ENCODE results near the gene LAD1. TPM values are rescaled to one million over a fixed set of nuclear protein-coding genes. Genes with fewer than 3 reads are reported as not detected.

The LAD1 gene
- total and polyA plus RNA-seq, 7 experiments from 2014 or later: 0.89 TPM; not detected in 6

DNA sequence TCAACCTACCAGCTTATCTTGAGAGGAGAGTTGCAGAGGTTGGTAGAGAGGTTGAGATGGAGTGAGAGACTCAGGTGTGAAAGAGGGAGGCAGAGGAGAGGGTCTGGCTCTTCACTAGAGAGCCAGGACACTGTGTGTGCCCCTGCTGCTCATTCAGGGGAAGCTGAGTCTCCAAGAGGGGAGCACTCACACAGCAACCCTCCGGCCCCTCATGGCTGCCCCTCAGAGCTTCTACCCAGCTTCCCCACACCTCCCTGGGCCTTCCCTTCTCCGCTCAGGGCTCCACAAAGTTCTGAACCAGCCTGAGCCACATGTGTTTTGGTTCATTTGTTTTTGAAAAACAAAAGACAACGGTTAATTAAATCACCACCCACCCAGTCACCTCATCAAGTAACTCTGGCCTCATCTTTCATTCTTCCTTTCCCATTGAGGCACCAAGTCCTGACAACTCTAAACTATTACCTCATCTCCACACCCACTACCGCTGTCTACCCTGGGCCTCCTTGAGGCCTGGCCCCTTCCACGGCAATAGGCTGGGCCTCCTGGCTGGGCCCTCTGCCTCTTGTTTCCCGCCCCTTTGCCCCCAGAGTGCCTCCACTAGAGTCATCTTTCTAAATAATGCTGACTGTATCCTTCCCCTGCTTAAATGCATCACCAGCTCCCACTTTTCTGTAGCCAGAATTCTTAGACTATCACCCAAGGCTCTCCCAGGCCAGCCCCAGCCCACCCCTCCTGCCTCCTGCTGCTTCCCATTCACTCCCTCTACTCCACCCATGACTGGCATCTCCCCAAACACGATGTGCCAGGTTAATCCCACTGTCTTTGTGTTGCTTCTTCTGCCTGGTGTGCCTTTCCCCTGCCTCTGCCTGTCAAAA, 54.7 kb downstream of the LAD1 start:
- no peak overlapping the region for H3K27ac Mint-ChIP-seq

DNA sequence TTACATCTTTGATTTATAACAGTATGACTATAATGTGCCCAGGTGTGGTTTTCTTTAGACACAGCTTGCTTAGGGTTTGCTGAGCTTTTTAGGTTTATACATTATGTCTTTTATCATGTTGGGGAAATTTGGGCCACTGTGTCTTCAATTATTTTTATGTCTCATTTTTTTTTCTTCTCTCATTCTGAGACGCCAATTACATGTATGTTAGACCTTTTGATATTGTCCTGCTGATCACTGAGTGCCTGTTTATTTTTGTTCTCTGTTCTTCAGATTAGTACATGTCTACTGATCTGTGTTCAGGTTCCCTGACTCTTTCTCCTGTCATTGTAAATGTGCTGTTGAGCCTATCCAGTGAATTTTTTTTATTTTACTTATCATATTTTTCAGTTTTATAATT, 57.7 kb downstream of the LAD1 start:
- Mint-ChIP-seq H3K36me3 (no peaks in the 10 kb centered on the region), H3K9me3 (peaks cover 0 to 4% (median 0%) of the 10 kb centered on the region in 11 donors), H3K27ac (no peak overlapping the region), H3K4me1 (no peaks in the 10 kb centered on the region), H3K4me3 (no peak overlapping the region), H3K27me3 (peaks cover 9 to 24% (median 14%) of the 10 kb centered on the region in 5 donors)
- Histone ChIP-seq H3K36me3 (ENCODE audit: control insufficient read depth in 2 of 3, insufficient read depth in 3 of 3, low read length in 3 of 3) (no peaks in the 10 kb centered on the region), H3K4me1 (ENCODE audit: control insufficient read depth in 2 of 2, insufficient read depth in 2 of 2, low read length in 2 of 2) (no peaks in the 10 kb centered on the region), H3K4me3 (ENCODE audit: low read length) (no peak overlapping the region), H3K27me3 (ENCODE audit: control insufficient read depth in 2 of 2, insufficient read depth in 2 of 2, low read length in 2 of 2) (no peaks in the 10 kb centered on the region), H3K27ac (ENCODE audit: low read depth, low read length) (no peak overlapping the region), H3K9me3 (ENCODE audit: control insufficient read depth in 2 of 3, low read length in 3 of 3) (no peaks in the 10 kb centered on the region)
- ATAC-seq: no peak
- no peak for DNase-seq
- CTCF ChIA-PET: no interaction called here
- POLR2A ChIA-PET: no interaction called here
- intact Hi-C loops (cut with micrococcal nuclease): no loop called here

More for the DNA sequence above, 54.7 kb downstream of the LAD1 start:
- Mint-ChIP-seq H3K36me3 (no peaks in the 10 kb centered on the region), H3K4me1 (no peaks in the 10 kb centered on the region), H3K4me3 (no peak overlapping the region), H3K9me3 (peaks cover 0 to 4% (median 0%) of the 10 kb centered on the region in 11 donors), H3K27me3 (peaks cover 9 to 40% (median 19%) of the 10 kb centered on the region in 5 donors)
- POLR2A ChIA-PET: no interaction called here
- intact Hi-C loops (cut with micrococcal nuclease): no loop called here
- no peaks in the 10 kb centered on the region for H3K36me3 ChIP-seq (ENCODE audit: control insufficient read depth in 2 of 3, insufficient read depth in 3 of 3, low read length in 3 of 3)
- CTCF ChIA-PET: no interaction called here
- no peaks in the 10 kb centered on the region for H3K27me3 ChIP-seq (ENCODE audit: control insufficient read depth in 2 of 2, insufficient read depth in 2 of 2, low read length in 2 of 2)
- no peaks in the 10 kb centered on the region for H3K9me3 ChIP-seq (ENCODE audit: control insufficient read depth in 2 of 3, low read length in 3 of 3)
- DNase-seq (no peak), ATAC-seq (no peak)
- H3K27ac ChIP-seq (ENCODE audit: low read depth, low read length): no peak overlapping the region
- H3K4me1 ChIP-seq (ENCODE audit: control insufficient read depth in 2 of 2, insufficient read depth in 2 of 2, low read length in 2 of 2): no peaks in the 10 kb centered on the region
- H3K4me3 ChIP-seq (ENCODE audit: low read length): no peak overlapping the region

DNA sequence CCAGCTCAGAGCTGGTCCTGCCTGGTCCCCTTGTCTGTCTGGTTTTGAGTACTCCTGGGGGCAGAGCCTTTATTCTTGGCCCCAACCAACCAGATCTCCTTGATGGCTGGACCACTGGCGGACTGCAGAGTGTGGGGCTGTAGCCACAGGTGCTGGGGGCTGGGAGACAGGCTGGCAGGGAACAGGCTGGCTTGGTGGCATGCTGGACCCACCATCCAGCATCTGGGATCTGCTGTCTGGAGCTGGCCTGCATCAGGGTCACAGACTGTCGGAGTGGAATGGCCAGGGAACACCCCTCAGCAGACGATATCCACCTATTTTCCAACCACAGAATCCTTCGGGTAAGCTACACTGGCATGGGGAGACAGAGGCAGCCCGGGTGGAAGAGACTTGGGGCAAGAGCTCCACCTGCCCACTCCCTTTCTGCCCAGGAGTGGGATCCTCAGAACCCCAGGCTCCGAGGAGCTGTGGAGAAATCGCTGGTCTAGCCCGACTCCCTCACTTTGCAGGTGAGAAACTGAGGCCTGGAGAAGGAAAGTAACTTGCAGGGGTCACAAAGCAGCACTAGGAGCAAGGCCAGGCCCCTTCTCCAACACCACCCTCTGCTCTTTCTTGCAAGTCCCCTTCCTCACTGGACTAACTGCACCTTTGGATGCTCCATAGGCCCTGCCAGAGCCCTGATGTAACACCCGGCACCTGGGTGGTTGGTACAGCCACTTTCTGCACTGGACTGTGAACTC, 62.2 kb downstream of the LAD1 start:
- Mint-ChIP-seq H3K4me1 (no peaks in the 10 kb centered on the region), H3K36me3 (no peaks in the 10 kb centered on the region), H3K4me3 (no peak overlapping the region), H3K27me3 (peaks cover 0 to 14% (median 8%) of the 10 kb centered on the region in 5 donors), H3K27ac (no peak overlapping the region), H3K9me3 (peaks cover 0 to 4% (median 0%) of the 10 kb centered on the region in 11 donors)
- DNase-seq (no peak), ATAC-seq (no peak)
- H3K9me3 ChIP-seq (ENCODE audit: control insufficient read depth in 2 of 3, low read length in 3 of 3): no peaks in the 10 kb centered on the region
- no peak overlapping the region for H3K4me3 ChIP-seq (ENCODE audit: low read length)
- no peaks in the 10 kb centered on the region for H3K27me3 ChIP-seq (ENCODE audit: control insufficient read depth in 2 of 2, insufficient read depth in 2 of 2, low read length in 2 of 2)
- no peaks in the 10 kb centered on the region for H3K4me1 ChIP-seq (ENCODE audit: control insufficient read depth in 2 of 2, insufficient read depth in 2 of 2, low read length in 2 of 2)
- H3K36me3 ChIP-seq (ENCODE audit: control insufficient read depth in 2 of 3, insufficient read depth in 3 of 3, low read length in 3 of 3): no peaks in the 10 kb centered on the region
- ChIA-PET POLR2A (no interaction called here), CTCF (no interaction called here)
- intact Hi-C loops (cut with micrococcal nuclease): no loop called here
- no peak overlapping the region for H3K27ac ChIP-seq (ENCODE audit: low read depth, low read length)

DNA sequence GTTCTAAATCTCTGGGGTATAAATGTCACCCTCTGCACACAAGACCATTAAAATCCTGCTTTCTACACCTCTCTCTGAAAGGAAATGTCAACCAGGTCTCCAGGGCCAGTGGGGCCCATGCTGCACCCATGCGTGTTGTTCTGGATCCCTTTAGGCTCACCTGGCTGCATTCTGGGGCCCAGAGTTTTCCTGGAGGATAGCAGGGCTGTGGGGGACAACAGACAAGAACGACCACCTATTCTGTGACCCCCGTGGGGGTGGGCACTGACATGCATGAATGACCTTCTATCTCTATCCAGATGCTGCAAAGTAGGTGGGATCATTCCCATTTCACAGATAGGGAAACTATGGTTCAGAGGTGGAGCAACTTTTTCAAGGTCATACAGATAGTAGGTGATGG, 63.2 kb downstream of the LAD1 start:
- Mint-ChIP-seq H3K4me3 (no peak overlapping the region), H3K27ac (no peak overlapping the region), H3K36me3 (no peaks in the 10 kb centered on the region), H3K9me3 (peaks cover 0 to 4% (median 0%) of the 10 kb centered on the region in 11 donors), H3K27me3 (peaks cover 0 to 8% (median 3%) of the 10 kb centered on the region in 5 donors), H3K4me1 (no peaks in the 10 kb centered on the region)
- intact Hi-C loops (cut with micrococcal nuclease): no loop called here
- Histone ChIP-seq H3K4me3 (ENCODE audit: low read length) (no peak overlapping the region), H3K27ac (ENCODE audit: low read depth, low read length) (no peak overlapping the region), H3K27me3 (ENCODE audit: control insufficient read depth in 2 of 2, insufficient read depth in 2 of 2, low read length in 2 of 2) (no peaks in the 10 kb centered on the region), H3K36me3 (ENCODE audit: control insufficient read depth in 2 of 3, insufficient read depth in 3 of 3, low read length in 3 of 3) (no peaks in the 10 kb centered on the region), H3K4me1 (ENCODE audit: control insufficient read depth in 2 of 2, insufficient read depth in 2 of 2, low read length in 2 of 2) (no peaks in the 10 kb centered on the region), H3K9me3 (ENCODE audit: control insufficient read depth in 2 of 3, low read length in 3 of 3) (no peaks in the 10 kb centered on the region)
- ATAC-seq (no peak), DNase-seq (no peak)
- ChIA-PET POLR2A (no interaction called here), CTCF (no interaction called here)

DNA sequence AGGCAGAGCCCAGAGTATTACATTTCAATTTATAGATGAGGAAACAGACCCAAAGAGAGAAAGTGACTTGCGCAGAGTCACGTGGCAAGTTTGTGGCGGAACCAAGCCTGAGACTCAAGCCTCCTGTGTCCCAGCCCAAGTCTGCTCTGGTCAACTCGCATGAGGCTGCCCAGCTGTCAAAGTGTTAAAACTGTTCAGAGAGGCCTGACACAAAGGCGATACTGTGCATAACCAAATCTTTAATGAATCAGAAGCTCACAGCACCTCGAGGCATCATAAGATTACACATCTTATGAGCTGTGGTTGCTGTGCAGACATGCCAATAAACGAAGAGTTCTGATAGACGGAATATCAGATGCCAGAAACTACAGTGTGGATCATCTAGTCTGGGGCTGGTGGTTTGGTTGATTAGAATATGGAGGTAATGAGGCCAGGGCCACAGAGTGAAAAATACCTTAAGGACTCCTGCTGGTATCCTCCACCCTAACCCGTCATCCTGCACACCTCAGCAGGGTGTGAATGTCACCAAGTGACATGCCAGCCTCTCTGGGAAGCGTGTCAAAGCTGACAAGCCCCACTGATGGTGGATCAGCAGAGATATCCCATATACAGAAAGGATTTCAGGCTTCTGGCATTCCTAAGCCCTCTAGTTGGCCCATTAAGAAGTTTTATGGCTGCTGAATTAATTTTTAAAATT, 63.8 kb downstream of the LAD1 start:
- Histone ChIP-seq H3K27ac (ENCODE audit: low read depth, low read length) (no peak overlapping the region), H3K4me1 (ENCODE audit: control insufficient read depth in 2 of 2, insufficient read depth in 2 of 2, low read length in 2 of 2) (no peaks in the 10 kb centered on the region), H3K4me3 (ENCODE audit: low read length) (no peak overlapping the region), H3K36me3 (ENCODE audit: control insufficient read depth in 2 of 3, insufficient read depth in 3 of 3, low read length in 3 of 3) (no peaks in the 10 kb centered on the region), H3K27me3 (ENCODE audit: control insufficient read depth in 2 of 2, insufficient read depth in 2 of 2, low read length in 2 of 2) (no peaks in the 10 kb centered on the region), H3K9me3 (ENCODE audit: control insufficient read depth in 2 of 3, low read length in 3 of 3) (no peaks in the 10 kb centered on the region)
- POLR2A ChIA-PET: no interaction called here
- H3K4me1 Mint-ChIP-seq: no peaks in the 10 kb centered on the region
- H3K27me3 Mint-ChIP-seq: peaks cover 0 to 8% (median 3%) of the 10 kb centered on the region in 5 donors
- no peaks in the 10 kb centered on the region for H3K36me3 Mint-ChIP-seq
- CTCF ChIA-PET: no interaction called here
- intact Hi-C loops (cut with micrococcal nuclease): no loop called here
- peaks cover 0 to 4% (median 0%) of the 10 kb centered on the region in 11 donors for H3K9me3 Mint-ChIP-seq
- no peak for DNase-seq
- no peak for ATAC-seq
- H3K4me3 Mint-ChIP-seq: no peak overlapping the region
- no peak overlapping the region for H3K27ac Mint-ChIP-seq

DNA sequence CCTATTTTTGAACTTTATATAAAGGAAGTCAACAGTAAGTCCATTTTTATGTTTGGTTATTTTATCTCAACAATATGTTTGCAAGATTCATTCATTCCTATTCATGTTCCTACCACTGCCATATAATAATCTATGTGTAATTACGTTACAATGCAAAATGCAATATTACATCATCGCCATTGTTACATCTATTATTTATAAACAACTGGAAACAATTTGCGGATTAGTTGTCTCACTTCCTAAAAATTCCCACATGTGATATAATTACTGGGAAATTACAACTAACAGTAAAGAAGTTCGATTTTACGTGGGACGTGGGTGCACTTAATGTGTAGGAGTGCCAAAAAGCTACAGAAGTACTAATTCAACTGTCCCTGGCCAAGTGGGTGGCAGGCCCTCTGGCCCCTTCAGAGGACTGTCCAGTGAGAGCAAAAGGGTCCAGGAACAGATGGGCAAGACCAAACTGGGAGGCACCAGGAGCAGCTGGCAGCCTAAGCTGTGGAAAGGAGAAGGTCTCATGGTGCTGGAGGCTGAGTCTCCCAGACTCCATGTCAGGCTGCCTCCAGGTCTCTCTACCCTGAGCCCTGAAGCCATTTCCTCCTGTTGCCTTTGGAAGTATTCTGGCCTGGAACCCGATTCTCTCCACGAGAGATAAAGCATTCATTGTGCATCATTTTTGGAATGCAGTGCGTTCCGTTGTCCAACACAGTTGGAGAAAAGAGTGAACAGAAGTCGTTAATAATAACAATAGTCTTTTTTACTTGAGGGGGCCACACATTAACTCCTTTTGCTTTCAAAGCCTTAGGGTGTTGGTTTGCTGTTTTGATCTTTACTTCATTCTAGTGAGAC, 64.6 kb downstream of the LAD1 start:
- Histone ChIP-seq H3K27me3 (ENCODE audit: control insufficient read depth in 2 of 2, insufficient read depth in 2 of 2, low read length in 2 of 2) (no peaks in the 10 kb centered on the region), H3K4me1 (ENCODE audit: control insufficient read depth in 2 of 2, insufficient read depth in 2 of 2, low read length in 2 of 2) (no peaks in the 10 kb centered on the region), H3K27ac (ENCODE audit: low read depth, low read length) (no peak overlapping the region), H3K36me3 (ENCODE audit: control insufficient read depth in 2 of 3, insufficient read depth in 3 of 3, low read length in 3 of 3) (no peaks in the 10 kb centered on the region), H3K4me3 (ENCODE audit: low read length) (no peak overlapping the region), H3K9me3 (ENCODE audit: control insufficient read depth in 2 of 3, low read length in 3 of 3) (no peaks in the 10 kb centered on the region)
- ChIA-PET CTCF (no interaction called here), POLR2A (no interaction called here)
- intact Hi-C loops (cut with micrococcal nuclease): no loop called here
- Mint-ChIP-seq H3K27me3 (peaks cover 0 to 5% (median under 1%) of the 10 kb centered on the region in 5 donors), H3K27ac (no peak overlapping the region), H3K4me1 (no peaks in the 10 kb centered on the region), H3K9me3 (peaks cover 0 to 4% (median 0%) of the 10 kb centered on the region in 11 donors), H3K4me3 (no peak overlapping the region), H3K36me3 (no peaks in the 10 kb centered on the region)
- DNase-seq (no peak), ATAC-seq (no peak)

All from naive thymus-derived CD4-positive, alpha-beta T cell (primary cell).